GF-D8 (cell line): ENCODE data around the gene NEK1.

ENCODE experiments used
- DNase-seq: peaks from one replicate; lab custom pipeline; 2025; lab: John Stamatoyannopoulos, UW

NEK1 gene, protein sequence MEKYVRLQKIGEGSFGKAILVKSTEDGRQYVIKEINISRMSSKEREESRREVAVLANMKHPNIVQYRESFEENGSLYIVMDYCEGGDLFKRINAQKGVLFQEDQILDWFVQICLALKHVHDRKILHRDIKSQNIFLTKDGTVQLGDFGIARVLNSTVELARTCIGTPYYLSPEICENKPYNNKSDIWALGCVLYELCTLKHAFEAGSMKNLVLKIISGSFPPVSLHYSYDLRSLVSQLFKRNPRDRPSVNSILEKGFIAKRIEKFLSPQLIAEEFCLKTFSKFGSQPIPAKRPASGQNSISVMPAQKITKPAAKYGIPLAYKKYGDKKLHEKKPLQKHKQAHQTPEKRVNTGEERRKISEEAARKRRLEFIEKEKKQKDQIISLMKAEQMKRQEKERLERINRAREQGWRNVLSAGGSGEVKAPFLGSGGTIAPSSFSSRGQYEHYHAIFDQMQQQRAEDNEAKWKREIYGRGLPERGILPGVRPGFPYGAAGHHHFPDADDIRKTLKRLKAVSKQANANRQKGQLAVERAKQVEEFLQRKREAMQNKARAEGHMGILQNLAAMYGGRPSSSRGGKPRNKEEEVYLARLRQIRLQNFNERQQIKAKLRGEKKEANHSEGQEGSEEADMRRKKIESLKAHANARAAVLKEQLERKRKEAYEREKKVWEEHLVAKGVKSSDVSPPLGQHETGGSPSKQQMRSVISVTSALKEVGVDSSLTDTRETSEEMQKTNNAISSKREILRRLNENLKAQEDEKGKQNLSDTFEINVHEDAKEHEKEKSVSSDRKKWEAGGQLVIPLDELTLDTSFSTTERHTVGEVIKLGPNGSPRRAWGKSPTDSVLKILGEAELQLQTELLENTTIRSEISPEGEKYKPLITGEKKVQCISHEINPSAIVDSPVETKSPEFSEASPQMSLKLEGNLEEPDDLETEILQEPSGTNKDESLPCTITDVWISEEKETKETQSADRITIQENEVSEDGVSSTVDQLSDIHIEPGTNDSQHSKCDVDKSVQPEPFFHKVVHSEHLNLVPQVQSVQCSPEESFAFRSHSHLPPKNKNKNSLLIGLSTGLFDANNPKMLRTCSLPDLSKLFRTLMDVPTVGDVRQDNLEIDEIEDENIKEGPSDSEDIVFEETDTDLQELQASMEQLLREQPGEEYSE (N-terminal part only)

DNA sequence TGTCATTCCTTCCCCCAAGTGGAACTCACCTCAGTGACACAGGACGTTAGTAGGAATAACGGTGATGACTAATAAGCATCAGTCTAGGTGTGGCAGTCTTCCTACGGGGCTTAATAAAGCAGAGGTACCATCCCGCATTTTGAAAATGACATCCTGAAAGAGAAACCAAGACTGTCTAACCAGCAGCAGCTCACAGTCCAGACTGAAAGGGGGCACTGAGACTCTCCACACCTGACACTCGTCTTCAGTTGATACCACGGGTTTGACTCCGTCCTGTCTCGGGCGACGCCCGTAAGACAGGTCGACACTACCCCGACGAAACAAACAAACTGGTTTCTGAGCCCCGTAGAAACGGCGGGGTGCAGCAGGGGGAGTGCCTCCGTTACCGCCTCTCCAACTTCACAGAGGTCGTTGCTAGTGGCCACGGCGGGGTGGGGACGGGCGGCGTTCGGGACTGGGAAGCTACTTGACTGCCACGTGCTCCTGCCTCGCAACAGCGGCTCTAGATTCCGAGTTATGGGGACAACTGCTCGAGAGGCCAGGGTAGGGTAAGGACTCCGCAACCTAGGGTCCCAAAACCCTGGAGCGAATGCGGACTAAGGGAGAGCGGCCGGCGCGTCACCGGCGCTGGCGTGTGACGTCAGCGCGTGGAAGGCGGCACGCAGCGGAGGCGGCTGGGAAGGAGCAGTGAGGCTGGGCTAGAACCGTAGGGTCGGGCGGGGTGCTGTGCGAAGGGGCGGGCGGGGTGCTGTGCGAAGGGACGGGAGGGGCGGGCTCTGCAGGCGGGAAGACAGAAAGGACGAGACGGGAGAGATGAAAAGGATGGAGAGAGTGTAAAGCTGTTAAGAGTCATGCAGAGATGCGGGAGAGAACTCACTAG, at the start of gene NEK1:
Gene NEK1, minus strand, starts transcription at position 593 of the 880 bp plus-strand sequence. CDS start 9,953 bp downstream, outside the sequence.
- DNase-seq: peak; percentile 62

DNA sequence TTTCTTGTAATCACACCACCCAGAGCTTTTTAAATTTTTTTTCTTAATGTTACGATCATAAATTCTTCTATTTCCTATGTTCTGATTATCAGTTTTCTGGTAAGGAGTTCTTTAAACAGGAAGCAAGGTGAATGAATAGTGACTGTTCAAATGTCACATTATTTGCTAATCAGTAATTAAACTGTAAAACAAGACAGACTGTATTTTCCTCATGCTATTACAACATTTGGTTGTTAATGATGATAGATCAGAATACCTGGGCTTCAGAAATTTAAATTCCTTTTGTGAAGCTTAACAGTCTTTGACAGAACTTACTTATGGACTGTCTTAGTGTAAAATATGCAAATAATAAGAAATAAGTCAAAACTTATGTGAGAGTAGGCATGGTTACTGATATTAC, 49.4 kb upstream of the NEK1 start:
- no peak for DNase-seq

DNA sequence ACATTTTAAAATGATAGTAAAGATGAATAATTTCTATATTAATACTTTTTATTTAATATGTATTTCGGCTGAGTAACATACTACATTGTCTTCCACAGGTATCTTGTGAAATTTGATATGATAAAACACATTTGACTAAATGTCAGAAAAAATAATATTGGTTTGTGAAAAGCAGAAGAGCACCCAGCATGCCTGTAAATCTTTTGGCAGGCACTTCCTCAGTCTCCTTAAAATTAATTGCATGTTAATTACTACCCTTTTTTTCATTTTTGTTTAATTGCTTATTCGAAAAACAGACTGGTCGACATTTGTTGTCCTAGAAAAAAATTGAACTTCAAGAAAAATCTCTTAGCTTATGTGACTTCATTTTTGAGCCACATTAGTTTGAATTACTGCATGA, 48.5 kb upstream of the NEK1 start:
- DNase-seq: no peak

DNA sequence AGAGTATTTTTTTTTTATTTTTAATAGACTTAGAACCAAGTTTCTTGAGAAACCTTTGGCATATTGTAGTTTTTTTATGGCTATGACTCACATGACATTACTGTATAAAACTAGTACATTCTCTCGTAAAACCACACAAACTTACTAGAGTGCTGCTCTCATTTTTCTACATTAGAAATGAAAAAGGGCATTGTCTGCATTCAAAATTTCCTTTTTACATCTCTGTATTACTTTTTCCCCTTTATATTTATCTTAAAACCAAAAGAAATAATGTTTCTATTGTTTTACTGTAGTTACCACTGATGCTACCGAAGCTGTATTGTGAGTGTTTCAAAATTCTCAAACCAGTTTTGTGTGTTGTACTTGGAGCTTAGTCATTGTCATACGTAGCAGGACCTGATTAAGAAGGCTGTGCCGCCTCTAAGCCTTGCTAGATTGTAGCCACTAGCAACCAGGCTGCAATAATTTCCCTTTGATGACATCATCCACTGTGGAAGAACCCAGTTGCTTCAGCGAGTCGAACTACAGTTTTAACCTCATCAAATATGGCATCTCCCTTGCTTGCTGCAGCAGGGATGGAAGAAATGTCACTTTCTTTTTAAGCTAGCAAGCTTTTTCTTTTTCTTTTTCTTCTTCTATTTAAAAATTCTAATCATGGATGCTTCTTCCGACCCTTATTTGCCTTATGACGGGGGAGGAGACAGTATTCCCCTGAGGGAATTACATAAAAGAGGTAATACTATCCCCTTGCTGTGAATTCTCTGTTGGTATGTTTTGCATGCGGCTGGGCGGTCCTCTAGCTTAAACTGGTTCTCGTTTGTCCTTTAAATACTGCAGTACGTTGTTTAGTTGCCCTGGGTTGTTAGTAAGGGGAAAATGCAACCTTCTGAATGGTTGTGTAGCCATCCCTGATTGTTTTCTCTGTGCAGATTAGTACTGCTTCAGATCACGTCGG, 47.6 kb upstream of the NEK1 start:
- peak; percentile 93 for DNase-seq

DNA sequence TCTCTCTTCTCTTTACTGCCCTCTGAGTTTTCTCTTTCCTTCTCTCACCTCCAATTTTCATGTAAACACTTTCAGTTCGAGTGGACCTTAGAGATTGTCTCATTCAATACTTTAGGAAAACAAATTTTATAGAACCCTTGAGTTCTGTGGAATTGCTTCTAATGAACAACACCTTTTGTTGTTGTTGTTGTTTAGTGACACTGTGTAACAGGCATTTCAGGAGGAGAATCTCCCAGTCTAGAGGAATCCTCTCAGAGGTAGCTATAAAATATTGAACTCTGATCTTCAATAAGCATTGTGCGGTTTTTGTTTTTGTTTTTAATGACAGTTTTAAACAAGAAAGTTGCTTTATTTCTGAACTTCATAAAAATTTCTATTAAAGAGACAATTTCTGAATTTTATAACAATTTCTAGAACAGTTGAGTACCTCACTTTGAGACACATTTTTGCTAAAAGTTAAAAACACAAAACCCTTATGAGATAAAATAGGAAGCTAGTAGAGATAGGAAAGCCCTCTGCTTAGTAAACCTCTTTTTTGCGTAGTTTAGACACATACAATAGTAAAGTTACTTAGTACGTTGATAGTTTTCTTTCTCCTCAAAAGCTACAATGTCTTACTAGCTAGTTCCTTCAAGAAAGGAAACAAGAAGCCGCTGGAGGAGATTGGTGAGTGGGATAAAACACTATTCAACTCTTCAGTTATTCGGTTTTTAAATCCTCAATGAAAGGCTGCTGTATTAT, 46.8 kb upstream of the NEK1 start:
- no peak for DNase-seq

DNA sequence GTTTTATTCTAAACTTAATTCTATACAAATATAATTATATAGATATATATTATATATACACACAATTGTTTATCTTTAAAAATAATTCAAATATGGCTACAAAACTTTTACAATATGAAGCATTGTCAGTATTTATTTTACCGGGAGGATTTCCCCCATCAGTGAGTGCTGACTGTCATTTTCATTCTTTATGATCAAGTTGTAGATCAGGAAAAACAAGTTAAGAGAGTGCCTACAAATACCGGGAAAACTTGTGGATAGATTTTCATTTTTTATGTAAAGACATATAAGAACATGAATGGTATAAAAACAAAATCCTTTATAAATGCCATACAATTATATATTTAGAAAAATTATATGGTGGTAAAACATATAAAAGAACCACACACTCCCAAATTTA, 45.8 kb upstream of the NEK1 start:
- DNase-seq: no peak

DNA sequence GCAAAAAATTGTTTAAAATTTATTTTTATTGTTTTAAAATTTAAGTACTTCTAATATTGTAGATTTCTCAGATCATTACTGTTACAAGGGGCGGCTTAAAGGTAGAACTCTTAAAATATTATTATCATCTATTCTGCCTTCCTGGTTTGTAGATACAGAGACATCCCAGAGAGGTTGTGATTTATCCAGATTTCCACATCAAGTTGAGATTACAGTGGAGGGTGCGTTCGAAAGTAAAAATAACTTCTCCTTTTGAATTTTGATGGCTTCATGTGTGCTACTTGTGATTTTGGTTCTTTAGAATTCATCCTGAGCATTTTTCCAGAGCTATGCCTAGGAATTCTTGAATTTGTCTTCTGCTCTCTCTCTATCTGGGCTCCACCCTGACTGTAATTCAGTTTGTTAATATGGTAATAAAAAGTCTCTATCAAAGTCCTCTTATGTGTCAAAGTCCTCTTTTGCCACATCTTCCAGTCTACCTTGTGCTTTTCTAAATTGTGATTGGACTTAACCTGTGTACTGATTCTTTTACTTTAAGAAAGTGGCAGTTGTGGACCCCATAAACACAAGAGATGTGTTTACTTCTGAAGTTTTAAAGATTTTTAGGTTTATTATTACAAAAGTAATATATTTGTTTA, 45.2 kb upstream of the NEK1 start:
- no peak for DNase-seq

DNA sequence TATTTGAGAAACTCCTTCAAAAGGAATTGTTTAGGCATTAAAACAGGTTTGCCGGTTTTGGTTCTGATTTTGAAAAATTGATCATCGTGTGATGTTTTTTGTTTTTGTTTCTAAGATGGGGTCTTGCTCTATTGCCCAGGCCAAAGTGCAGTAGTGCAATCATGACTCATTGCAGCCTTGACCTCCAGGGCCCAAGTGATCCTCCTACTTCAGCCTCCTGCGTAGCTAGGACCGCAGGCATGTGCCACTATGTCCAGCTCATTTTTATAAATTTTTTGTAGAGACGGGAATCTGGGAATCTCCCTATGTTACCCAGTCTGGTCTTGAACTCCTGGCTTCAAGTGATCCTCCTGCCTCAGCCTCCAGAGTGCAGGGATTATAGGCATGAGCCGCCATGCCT, 43.0 kb upstream of the NEK1 start:
- DNase-seq: no peak

DNA sequence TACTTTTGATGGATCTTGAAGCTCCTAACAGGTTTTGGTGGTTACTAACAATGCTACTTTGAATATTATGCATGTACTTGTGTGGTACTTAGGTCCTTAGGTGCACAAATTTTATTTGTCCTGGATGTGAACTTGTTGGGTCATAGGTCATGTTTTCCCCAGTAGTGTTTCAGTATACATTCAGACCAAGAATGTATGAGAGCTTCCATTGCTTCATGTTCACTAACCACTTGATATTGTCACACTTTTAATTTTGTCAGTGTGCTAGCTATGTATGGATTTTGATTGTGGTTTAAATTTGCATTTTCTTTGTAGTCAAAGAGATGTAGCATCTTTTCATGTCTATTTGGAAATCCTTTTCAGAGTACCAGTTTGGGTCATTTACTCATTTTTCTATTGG, 40.2 kb upstream of the NEK1 start:
- DNase-seq: no peak

DNA sequence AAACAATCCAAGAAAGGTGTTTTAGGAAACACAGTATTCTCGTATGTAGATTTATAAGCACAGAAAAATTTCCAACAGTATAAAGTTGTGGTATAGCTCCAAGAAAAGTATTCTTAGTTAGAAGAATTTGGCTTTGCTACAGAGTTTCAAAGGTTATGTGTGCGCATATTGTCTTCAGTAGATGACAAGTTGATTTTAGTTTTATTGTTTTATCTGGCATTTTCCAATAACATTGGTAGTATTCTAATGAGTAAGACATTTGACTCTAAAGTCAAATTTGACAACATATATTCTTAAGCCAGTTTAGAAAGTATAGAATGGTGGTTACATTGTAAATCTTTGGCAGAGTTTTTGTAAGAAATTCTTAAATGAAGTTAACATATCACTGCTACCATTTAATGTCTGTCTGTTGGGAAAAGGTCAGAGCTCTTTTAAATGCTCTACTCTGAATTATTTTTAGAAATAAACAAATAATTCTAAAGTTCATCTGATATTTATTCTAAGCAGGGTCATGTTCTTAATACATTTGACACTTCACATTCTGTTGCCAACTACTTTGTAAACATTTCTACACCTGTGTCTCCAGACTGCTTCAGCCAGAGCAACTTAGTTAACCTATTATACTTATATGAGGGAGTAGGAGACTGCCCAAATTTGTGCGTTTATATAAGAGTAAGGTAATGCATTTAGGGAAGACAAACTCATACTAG, 38.0 kb upstream of the NEK1 start:
- DNase-seq: no peak

DNA sequence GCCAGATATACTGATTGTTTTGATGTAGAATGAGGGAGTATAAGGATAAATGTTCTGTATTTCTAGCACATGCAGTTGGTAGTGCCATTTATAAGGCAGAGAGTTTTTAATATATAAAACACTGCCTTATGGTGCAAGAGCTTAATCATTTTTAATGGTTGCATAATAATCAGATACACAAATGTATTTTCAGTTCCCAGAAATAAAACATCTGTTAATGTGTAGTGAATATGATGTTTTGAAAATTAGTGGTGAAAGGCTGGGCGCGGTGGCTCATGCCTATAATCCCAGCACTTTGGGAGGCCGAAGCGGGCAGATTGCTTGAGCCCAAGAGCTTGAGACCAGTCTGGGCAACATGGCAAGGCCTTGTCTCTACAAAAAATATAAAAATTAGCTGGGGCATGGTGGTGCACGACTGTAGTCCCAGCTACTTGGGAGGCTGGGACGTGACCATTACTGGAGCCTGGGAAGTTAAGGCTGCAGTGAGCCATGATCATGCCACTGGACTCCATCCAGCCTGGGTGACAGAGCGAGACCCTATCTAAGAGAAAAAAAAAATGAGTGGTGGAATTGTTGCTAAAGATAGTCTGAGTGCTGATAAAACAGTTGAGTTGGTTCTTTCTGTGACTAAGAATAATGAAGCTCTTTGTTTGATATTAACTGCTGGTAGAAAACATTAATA, 37.3 kb upstream of the NEK1 start:
- DNase-seq: no peak

DNA sequence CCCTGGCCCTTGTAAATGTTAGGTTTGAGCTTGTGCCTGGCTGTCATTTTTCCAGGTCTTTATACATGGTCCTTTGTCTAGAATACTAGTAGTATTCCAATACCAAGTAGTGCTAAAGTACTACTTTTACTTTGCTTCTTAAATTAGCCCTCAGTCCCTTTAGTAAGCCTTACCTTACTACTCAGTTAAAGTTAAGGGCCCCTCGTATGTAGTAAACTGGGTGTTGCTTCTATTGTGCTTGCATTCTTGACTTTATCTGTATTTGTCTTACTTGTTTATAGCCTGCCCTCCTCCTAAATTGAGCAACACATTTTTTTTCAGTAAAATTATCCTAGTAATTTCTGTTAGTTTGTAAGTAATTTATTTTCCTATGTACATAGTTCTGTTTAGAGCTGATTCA, 33.2 kb upstream of the NEK1 start:
- DNase-seq: no peak

DNA sequence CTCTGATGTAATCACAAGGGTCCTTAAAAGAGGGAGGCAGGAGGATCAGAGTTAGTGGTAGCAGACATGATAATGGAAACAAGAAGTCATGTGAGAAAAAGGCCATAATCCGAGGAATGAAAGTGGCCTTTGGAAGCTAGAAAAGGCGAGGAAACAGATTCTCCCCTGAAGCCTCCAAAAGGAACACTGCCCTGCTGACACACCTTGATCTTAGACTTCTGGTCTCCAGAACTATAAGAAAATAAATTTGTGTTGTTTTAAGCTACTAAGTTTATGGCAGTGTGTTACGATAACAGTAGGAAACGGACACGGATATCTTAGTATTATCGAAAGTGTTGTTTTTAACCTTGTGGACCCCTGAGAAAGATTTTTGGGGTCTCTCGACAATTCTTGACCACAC, 32.4 kb upstream of the NEK1 start:
- DNase-seq: no peak

DNA sequence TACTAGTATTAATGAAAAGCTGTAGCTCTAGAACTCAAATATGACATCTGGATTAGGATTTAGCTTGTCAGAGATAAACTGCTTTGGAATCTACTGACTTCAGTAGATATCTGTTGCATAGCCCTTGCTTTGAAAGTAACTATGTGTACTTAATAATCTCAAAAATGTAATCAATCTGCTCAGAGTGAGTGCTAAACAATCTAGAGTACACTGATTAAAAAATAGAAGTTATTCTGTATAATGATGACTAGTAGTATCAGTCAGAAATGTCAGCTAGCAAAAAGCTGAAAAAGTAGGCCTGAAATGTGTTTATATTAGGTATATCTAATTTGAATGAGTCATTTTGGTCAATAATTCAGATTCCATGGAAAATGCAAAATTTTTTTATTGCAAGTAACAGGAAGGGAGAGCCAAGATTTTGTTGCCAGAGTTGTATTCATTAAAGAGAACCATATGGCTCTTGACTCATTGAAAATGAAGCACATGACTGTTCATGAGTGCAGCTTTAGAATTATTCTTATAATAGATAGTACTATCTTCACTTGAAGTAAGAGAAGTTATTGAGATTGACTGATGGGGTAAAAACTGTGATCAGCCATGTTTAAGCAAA, 28.0 kb upstream of the NEK1 start:
- no peak for DNase-seq

DNA sequence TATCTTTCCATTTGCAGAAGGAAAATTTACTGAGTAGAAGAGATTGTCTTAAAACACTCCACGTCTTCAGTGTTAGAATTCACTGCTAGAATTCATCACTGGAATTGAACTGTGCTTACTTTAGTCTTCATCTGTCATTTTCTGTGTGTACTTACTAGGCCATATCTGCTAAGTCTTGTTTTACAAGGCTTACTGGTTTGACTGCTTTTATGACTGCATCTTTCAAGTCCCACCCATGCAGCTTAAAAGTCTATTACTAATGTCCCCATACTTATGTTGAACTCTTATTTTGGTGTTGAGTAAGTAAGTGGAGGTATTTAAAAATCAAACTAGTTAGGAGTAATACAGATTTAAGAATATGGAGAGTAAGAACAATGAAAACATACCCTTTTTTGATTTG, 22.6 kb upstream of the NEK1 start:
- no peak for DNase-seq

DNA sequence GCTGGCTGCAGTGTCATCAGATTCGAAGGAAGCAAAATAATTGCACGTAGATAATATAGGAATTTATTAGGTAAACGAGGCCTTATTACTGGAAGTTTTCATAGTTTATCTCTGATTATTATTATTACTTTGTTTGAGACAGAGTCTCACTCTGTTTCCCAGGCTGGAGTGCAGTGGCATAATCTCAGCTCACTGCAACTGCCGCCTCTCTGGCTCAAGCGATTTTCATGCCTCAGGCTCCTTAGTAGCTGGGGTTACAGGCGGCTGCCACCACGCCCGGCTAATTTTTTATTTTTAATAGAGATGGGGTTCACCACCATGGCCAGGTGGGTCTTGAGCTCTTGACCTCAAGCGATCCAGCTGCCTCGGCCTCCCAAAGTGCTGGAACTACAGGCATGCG, 20.5 kb upstream of the NEK1 start:
- no peak for DNase-seq

DNA sequence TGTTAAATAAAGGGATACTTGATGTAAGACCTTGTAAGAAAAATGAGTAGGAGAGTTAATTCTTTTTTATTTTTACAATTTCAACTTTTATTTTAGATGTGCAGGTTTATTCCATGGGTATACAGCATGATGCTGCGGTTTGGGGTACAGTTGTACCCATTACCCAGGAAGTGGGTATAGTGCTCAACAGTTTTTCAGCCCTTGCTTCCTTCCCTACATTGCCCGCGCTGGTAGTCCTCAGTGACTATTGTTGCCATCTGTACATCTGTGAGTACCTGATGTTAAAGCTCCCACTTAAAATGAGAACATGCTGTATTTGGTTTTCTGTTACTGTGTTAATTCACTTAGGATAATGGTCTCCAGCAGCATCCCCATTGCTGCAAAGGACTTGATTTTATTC, 17.7 kb upstream of the NEK1 start:
- no peak for DNase-seq

DNA sequence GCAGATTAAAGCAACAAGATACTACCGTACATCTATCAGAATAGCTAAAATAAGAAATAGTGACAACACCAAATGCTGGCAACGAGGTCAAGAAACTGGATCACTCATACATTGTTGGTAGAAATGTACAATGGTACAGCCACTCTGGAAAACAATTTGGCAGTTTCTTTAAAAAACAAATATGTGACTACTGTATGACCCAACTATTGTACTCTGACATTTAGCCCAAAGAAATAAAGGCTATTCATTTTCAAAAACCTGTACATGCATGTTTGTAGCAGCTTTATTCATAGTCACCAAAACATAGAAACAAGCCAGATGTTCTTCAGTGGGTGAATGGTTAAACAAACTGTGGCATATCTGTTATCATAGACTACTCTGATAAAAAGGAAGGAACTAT, 16.2 kb upstream of the NEK1 start:
- no peak for DNase-seq
